Retinal pigment epithelial cell (primary cell): Measurements from ENCODE around the gene NHLH2.

Experiments
- DNase-seq: peaks from one replicate; pipeline ENCODE4 v3.0.0-alpha.2; 2010; ENCODE audit warnings: low read depth
- H3K4me3 ChIP-seq: 2 replicates; pipeline ENCODE4 v1.5.1; 2011; ENCODE audit warnings: mild to moderate bottlenecking, low read length, control low read depth, moderate library complexity
- TF ChIP-seq, protein P1 (sequence below): conservative IDR thresholded peaks from 2 replicates; pipeline ENCODE4 v1.5.1; 2011; ENCODE audit warnings: low read depth, low read length, control low read depth, inconsistent platforms

Gene NHLH2

DNA sequence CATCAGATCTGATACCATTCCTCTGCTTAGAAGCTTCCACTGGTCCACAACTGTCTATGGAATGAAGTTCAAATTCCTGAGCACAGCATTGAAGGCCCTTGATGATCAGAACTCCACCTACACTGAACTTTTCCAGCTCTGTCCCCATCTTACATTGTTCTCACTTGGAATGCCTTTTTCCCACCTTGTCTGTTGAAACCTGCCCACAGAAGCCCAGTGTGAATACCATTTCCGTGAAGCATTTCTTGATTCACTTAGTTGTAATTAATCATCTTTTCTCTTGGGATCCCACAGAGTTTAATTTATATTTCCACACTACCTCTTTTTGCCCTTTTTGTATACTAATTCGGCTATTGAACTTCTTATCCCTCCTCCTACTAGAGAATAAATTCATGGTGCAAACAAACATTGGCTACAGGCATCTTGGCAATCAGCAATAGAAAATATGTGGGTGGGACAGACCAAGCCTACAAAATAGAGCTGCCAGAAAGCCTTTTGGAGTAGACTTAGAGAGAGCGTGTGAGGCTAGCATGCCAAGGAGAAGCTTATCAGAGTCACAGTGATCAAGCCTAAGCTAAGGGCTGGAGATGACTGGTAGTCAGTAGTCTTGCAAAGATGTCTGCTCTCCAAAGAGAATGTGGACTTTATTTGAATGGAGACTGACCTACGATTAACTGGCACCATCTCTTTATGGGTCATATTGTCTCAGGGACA is 26.1 kb downstream of the NHLH2 start:
- TF ChIP-seq, protein P1, sequence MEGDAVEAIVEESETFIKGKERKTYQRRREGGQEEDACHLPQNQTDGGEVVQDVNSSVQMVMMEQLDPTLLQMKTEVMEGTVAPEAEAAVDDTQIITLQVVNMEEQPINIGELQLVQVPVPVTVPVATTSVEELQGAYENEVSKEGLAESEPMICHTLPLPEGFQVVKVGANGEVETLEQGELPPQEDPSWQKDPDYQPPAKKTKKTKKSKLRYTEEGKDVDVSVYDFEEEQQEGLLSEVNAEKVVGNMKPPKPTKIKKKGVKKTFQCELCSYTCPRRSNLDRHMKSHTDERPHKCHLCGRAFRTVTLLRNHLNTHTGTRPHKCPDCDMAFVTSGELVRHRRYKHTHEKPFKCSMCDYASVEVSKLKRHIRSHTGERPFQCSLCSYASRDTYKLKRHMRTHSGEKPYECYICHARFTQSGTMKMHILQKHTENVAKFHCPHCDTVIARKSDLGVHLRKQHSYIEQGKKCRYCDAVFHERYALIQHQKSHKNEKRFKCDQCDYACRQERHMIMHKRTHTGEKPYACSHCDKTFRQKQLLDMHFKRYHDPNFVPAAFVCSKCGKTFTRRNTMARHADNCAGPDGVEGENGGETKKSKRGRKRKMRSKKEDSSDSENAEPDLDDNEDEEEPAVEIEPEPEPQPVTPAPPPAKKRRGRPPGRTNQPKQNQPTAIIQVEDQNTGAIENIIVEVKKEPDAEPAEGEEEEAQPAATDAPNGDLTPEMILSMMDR: no peak
- no peak for DNase-seq
- H3K4me3 ChIP-seq: no peak overlapping the region

DNA sequence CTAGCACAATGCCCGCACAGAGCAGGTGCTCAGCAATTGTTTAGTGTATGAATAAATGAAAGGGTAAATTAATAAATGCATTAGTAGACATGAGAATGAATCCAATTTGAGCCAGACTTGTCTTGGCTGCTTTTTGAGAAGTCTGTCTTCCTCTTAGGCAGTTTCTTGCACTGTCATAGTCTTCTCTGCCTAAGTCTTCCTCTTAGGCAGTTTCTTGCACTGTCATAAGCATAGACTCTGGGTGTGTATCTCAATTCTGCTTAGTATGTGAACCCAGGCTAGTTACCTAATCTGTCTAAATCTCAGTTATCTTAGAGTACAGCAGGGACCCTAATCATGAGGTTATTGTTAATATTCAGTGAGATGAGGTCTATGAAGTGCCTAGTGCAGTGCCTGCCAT is 27.2 kb downstream of the NHLH2 start:
- TF ChIP-seq, protein P1: no peak
- no peak for DNase-seq
- no peak overlapping the region for H3K4me3 ChIP-seq

DNA sequence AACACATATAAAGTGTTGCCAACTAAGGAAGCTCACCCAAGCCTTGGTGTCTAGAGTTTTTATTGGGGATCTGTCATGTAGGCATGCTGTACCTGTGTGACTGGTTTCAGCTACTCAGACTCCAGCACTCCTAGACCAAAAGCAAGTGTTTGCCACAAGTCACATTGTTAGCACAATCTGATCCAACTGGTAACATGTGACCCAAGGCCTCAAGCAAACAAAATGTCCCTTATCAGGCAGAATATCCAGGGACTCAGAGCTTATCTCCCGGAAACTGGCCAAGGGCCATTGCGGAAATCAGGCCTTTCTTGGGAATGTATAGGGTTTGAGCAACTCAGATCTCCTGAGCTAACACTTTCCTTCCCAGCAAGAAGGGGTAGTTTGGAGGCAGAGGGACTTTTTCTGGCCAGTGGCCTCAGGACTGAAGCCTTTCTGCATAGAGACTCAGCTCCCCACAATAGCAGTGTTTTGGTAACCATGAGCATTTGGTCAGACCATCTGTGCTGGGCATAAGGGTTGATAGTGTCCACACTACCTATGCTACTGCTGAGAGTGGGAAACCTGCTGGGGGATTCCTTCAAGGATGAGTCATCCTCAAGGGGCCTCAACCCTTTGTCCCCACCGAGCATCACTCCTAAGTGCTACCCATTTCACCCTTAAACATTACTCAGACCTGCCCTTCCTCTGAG is 29.6 kb downstream of the NHLH2 start:
- DNase-seq: no peak
- TF ChIP-seq, protein P1: no peak
- no peak overlapping the region for H3K4me3 ChIP-seq

DNA sequence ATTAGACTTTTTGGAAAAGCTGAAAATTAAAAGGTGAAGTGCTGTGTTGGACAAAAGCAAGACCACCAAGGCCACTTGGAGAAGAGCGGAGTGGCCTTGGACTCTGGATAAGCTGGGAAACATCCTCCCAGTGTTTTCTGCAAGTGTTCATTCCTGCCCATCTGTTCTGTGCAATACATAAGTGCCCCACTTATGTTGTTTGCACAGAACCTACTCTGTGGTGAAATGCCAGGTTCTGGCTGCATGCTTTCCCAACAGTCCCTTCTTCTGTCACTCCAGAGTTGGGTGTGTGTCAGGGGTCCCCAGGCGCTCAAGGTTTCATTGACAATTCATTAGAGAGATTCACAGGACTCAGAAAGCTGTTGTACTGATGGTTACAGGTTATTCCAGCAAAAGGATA is 30.3 kb downstream of the NHLH2 start:
- no peak for DNase-seq
- no peak overlapping the region for H3K4me3 ChIP-seq
- TF ChIP-seq, protein P1: no peak

DNA sequence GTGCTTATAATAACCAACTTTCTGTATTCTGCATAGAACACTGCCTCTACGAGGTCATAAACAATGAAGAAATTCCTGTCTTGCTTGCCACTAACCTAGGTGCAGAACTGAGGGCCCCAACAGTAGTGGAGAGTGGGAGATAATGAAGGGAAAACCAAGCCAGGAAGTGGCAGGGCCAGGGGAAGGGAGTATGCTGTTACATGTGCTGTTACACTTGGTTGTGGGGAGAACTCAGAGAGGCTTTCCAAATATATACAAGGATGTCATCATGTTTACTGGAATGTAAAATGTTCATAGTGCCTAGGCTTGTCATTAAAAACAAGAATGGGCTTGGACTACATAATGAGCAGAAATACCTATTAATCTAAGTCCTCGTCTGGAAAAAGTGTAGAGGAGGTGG is 31.1 kb downstream of the NHLH2 start:
- TF ChIP-seq, protein P1: no peak
- DNase-seq: no peak

DNA sequence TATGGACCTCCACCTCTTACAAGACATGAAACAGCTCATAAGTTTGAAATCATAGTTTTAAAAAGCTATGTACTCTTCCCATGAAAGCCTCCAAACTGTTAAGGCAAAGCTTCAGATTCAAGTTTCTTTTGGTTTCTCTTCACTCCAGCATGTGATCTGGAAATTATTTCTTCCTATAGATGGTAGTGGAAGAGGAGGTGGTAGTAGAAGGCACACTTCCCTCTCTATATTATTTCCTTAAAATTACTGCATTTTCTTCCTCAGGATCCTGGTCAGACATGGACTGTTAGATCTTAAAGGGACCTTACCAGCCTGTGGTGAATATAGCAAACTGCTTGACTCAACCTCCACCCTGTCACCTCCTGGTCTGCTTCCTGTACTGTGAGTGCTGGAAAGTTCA is 31.9 kb downstream of the NHLH2 start:
- TF ChIP-seq, protein P1: no peak
- no peak overlapping the region for H3K4me3 ChIP-seq
- no peak for DNase-seq

More for the DNA sequence above, 31.1 kb downstream of the NHLH2 start:
- no peak overlapping the region for H3K4me3 ChIP-seq

DNA sequence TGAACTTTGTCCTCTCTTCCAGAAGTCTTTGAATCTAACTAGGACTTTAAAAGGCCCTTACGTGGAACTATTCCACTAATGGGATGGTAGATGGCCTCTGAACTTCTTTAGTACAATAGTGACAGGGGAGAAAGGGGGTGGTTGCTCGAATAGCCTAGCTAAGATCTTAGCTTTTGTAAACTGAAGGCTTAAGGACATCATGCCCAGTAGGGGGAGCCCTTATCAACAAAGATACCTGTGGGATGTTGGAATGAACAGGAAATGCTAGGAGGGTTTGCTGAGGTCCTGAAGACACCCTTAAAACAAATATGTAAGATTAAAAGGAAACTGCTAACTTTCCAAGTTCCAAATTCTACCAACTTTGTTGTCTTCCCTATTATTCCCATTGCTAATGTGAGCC is 33.2 kb downstream of the NHLH2 start:
- TF ChIP-seq, protein P1: peak; percentile 86
- no peak overlapping the region for H3K4me3 ChIP-seq
- peak; percentile 22 for DNase-seq
